Glutamatergic neuron (in vitro differentiated cells): ENCODE measurements around the gene ERI3. TPM values are rescaled to one million over a fixed set of nuclear protein-coding genes. Genes with fewer than 3 reads are reported as not detected.

Source experiments
- DNase-seq: peaks from one replicate; pipeline ENCODE4 v3.0.0; 2022
- H3K27ac Mint-ChIP-seq: one replicate; pipeline ENCODE4 v1.8.0; 2020; ENCODE audit warnings: mild to moderate bottlenecking, mixed read lengths, inconsistent platforms; ENCODE audit not compliant: unreplicated experiment
- H3K27me3 Mint-ChIP-seq: one replicate; pipeline ENCODE4 v1.8.0; 2020; ENCODE audit warnings: mild to moderate bottlenecking, moderate library complexity, mixed read lengths, inconsistent platforms; ENCODE audit not compliant: unreplicated experiment
- H3K36me3 Mint-ChIP-seq: one replicate; pipeline ENCODE4 v1.8.0; 2020; ENCODE audit warnings: mild to moderate bottlenecking, mixed read lengths, inconsistent platforms; ENCODE audit not compliant: unreplicated experiment
- H3K4me1 Mint-ChIP-seq: one replicate; pipeline ENCODE4 v1.8.0; 2020; ENCODE audit warnings: mild to moderate bottlenecking, low read depth, mixed read lengths, inconsistent platforms; ENCODE audit not compliant: unreplicated experiment
- H3K4me3 Mint-ChIP-seq: one replicate; pipeline ENCODE4 v1.8.0; 2020; ENCODE audit warnings: mild to moderate bottlenecking, mixed read lengths, inconsistent platforms; ENCODE audit not compliant: unreplicated experiment
- H3K9me3 Mint-ChIP-seq: one replicate; pipeline ENCODE4 v1.8.0; 2020; ENCODE audit warnings: mild to moderate bottlenecking, moderate library complexity, mixed read lengths, inconsistent platforms; ENCODE audit not compliant: unreplicated experiment
- total RNA-seq: library from RNA; stranded (reverse); fragmentation: NEBNext Ultra II Directional; extraction: Animal tissue kit (Norgen Biotek cat#: 25700); gene quantifications from one replicate; pipeline ENCODE4 v1.2.1, GENCODE V29; 2021; ENCODE audit not compliant: unreplicated experiment
- TF ChIP-seq, protein P1 (sequence below): fragments of 200-600 bp; sonication (generic); IDR thresholded peaks from one replicate; pipeline ENCODE4 v1.5.0; 2021; ENCODE audit not compliant: partially characterized antibody, unreplicated experiment

Gene ERI3
- total RNA-seq, 1 donor from 2014 or later, result 37.0 TPM

- Mint-ChIP-seq H3K36me3 (no peaks in the 10 kb centered on the region), H3K9me3 (peaks cover 5% of the 10 kb centered on the region), H3K27me3 (peaks cover 5% of the 10 kb centered on the region), H3K4me1 (peaks cover 15% of the 10 kb centered on the region), H3K4me3 (no peak overlapping the region), H3K27ac (no peak overlapping the region)
- DNase-seq, result no peak
- TF ChIP-seq, protein P1, sequence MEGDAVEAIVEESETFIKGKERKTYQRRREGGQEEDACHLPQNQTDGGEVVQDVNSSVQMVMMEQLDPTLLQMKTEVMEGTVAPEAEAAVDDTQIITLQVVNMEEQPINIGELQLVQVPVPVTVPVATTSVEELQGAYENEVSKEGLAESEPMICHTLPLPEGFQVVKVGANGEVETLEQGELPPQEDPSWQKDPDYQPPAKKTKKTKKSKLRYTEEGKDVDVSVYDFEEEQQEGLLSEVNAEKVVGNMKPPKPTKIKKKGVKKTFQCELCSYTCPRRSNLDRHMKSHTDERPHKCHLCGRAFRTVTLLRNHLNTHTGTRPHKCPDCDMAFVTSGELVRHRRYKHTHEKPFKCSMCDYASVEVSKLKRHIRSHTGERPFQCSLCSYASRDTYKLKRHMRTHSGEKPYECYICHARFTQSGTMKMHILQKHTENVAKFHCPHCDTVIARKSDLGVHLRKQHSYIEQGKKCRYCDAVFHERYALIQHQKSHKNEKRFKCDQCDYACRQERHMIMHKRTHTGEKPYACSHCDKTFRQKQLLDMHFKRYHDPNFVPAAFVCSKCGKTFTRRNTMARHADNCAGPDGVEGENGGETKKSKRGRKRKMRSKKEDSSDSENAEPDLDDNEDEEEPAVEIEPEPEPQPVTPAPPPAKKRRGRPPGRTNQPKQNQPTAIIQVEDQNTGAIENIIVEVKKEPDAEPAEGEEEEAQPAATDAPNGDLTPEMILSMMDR, result no peak
Measured at GRCh38 chr1:44264451-44264771, 90.6 kb downstream of the ERI3 start.

DNA sequence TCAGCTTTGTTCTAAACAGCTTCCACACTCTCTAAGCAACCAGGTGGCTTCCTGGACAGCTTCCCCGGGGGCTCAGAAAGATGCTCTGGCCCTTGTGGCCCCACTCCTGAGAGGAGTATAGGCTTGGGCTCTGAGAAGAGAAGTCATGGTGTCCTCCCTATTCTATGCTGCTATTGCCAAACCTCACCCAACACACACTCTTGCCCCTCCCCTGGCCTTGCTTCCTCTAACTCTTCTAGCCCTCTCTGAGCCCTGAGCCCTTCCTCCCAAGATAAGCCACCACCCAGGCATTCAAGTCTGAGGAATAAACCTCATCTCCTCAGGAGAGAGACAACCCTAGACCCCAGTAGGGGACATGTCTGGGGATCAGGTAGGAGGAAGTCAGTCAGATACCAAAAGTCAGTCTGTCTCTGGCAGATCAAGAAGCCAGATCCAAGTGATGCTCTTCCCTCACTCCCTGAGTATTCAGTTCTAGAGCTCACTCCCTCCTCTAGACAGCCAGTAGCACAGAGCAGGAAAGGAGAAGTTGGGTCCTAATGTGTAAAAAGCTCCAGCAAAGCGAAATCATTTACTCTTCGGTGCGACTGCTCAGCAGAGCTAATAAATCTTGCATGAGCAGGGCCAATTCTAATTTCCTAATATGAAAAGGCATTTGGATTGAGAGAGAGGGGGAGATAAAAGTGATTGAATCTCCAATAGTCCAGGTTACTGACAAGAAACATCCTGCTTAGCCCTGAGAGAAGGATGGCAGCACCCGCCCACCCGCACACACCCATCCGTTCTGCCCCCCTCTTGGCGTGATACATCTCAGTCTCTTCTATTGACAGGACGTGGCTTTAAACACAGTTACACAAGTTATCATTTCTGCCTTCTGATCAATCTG, 91.2 kb downstream of the ERI3 start:
- Mint-ChIP-seq H3K27me3 (peaks cover 5% of the 10 kb centered on the region), H3K36me3 (no peaks in the 10 kb centered on the region), H3K4me3 (no peak overlapping the region), H3K27ac (peak overlapping the region; percentile 34), H3K9me3 (peaks cover 5% of the 10 kb centered on the region), H3K4me1 (peaks cover 15% of the 10 kb centered on the region)
- TF ChIP-seq, protein P1, result no peak
- no peak for DNase-seq

DNA sequence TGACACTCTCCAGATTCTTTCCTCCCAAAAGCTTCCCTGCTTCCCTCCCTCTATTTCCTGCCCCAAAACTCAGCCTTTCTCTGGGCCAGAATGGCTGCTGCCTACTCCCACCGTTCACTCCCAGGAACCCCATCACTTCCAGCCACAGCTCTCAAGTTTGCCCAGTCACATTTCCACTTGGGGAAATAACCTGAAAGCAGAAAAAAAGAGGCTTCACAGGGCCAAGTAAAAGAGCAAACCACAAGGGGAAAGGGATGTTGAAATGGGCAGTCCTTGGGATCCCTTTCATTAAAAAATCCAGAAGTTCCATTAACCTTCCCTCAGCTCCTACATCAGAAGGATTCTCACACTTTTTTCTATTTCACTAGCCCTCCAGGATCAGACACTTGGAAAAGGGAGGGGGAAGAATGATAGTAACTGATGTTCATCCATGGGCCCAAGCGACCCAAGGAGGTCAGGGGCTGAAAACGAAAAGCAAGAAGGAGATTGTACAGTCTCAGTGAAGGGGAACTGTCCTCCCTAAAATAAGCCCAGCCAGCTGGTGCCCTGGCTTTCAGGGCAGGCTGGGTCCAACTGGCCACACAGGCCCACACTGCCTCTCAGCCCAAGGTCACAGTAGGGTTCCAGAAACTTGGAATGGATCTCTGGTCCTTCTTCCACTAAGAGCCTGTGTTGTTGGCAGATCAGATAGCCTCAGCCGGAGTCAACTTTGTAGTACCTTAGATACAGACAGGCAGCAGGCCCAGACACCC, 92.1 kb downstream of the ERI3 start:
- Mint-ChIP-seq H3K4me3 (no peak overlapping the region), H3K9me3 (peaks cover 5% of the 10 kb centered on the region), H3K36me3 (no peaks in the 10 kb centered on the region), H3K4me1 (peaks cover 15% of the 10 kb centered on the region), H3K27ac (no peak overlapping the region), H3K27me3 (peaks cover 5% of the 10 kb centered on the region)
- TF ChIP-seq, protein P1, result no peak
- DNase-seq, result no peak

DNA sequence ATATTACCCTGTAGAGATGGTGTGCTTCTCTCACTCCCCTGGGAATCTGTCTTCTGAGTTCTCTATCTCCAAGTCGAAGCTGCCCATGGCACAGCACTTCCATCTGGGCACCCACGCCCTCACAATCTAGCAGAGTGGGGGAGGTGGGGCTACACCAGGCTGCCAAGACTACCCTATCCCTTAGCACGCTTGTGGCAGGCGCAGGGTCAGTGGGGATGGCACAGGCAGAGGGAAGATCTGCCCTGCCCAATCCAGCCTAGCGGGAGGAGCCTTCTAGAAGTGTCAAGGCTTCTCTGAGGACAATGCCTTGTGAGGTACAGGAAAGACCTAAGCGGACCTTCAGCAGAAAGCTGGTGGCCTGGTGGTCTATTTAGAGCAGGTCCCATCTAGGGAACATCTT, 92.6 kb downstream of the ERI3 start:
- H3K9me3 Mint-ChIP-seq, result peaks cover 5% of the 10 kb centered on the region
- H3K4me1 Mint-ChIP-seq, result peaks cover 18% of the 10 kb centered on the region
- no peak for DNase-seq
- no peaks in the 10 kb centered on the region for H3K36me3 Mint-ChIP-seq
- no peak overlapping the region for H3K4me3 Mint-ChIP-seq
- H3K27ac Mint-ChIP-seq, result no peak overlapping the region
- H3K27me3 Mint-ChIP-seq, result peaks cover 5% of the 10 kb centered on the region
- TF ChIP-seq, protein P1, result no peak

- Mint-ChIP-seq H3K27ac (no peak overlapping the region), H3K36me3 (no peaks in the 10 kb centered on the region), H3K4me3 (no peak overlapping the region), H3K9me3 (peaks cover 5% of the 10 kb centered on the region), H3K4me1 (peaks cover 18% of the 10 kb centered on the region), H3K27me3 (peaks cover 5% of the 10 kb centered on the region)
- TF ChIP-seq, protein P1, result no peak
- no peak for DNase-seq
Measured at GRCh38 chr1:44261962-44262361, 93.1 kb downstream of the ERI3 start.
